NCI-H128 (cell line): ENCODE results near the gene FAU.

ENCODE experiments used
- DNase-seq: peaks from one replicate; lab custom pipeline; 2025; ENCODE audit not compliant: unreplicated experiment; lab: John Stamatoyannopoulos, UW

FAU gene

GRCh38 chr11:65083134-65083833 is 38.6 kb downstream of the FAU start:
- no peak for DNase-seq

- DNase-seq = no peak
Measured at GRCh38 chr11:65078786-65079342, 43.1 kb downstream of the FAU start.

- DNase-seq = peak; percentile 37
Measured at GRCh38 chr11:65078151-65078550, 43.8 kb downstream of the FAU start.

- DNase-seq = no peak
Measured at GRCh38 chr11:65077451-65077850, 44.5 kb downstream of the FAU start.

GRCh38 chr11:65072631-65072966 is 49.3 kb downstream of the FAU start:
- no peak for DNase-seq

- DNase-seq = no peak
Measured at GRCh38 chr11:65071907-65072630, 49.9 kb downstream of the FAU start.
